ENCODE measurements around the gene RAB37. TPM values are rescaled to one million over a fixed set of nuclear protein-coding genes. Genes with fewer than 3 reads are reported as not detected.

The RAB37 gene
- total and polyA plus RNA-seq, 2 of the 8 experiments (the other 6 are each of a cell fraction or from before 2014, with no cell fraction given), result 5.5 to 6.1 TPM

- Histone ChIP-seq H3K18ac (ENCODE audit: extremely low read depth, low read length) (peak overlapping the region; percentile 71), H3K4ac (replicated peaks; ENCODE audit: insufficient read length, low read depth, low read length) (peak overlapping the region; percentile 61), H3K4me2 (ENCODE audit: insufficient read depth in 1 of 2, low read depth in 2 of 2, low read length in 2 of 2) (peak overlapping the region; percentile 73 to 84), H3K9ac (replicated peaks in 1 of 4; ENCODE audit: extremely low read depth in 1 of 4, low read depth in 3 of 4, low read length in 3 of 4) (no peak overlapping the region), H3K23me2 (ENCODE audit: low read depth, low read length) (peaks cover 12% of the 10 kb centered on the region; the same call in 1 of the 2 replicates), H3K79me1 (ENCODE audit: low read depth, low read length) (no peaks in the 10 kb centered on the region), H3K56ac (replicated peaks; ENCODE audit: insufficient read length, low read depth, low read length) (no peak overlapping the region), H3K79me2 (ENCODE audit: control insufficient read depth in 1 of 2, insufficient read depth in 2 of 2, low read length in 2 of 2) (no peaks in the 10 kb centered on the region), H2BK12ac (ENCODE audit: low read depth, low read length) (peak overlapping the region; percentile 90; the same call in 1 of the 2 replicates), H2AK5ac (ENCODE audit: low read depth, low read length) (0 out of 2 replicates have a peak overlapping the region, but pooled peaks have one; percentile 16), H2BK15ac (ENCODE audit: low read length) (no peak overlapping the region), H3K27me3 (replicated peaks in 1 of 4; ENCODE audit: control insufficient read depth in 3 of 4, extremely low read depth in 1 of 4, insufficient read depth in 3 of 4, low read length in 3 of 4) (peaks cover 0 to 8% (median 2%) of the 10 kb centered on the region in 4 experiments; a peak in 4 of 7 replicates), H4K8ac (ENCODE audit: extremely low read depth, insufficient read depth, low read length) (peak overlapping the region; percentile 22), H2AFZ (ENCODE audit: low read length) (peak overlapping the region; percentile 57; the same call in 1 of the 2 replicates), H2BK5ac (ENCODE audit: low read depth, low read length) (peak overlapping the region; percentile 48; the same call in 1 of the 2 replicates), H2BK120ac (replicated peaks; ENCODE audit: low read depth, low read length) (peak overlapping the region; percentile 26), H3K9me3 (ENCODE audit: insufficient read depth in 2 of 2, low read depth in 1 of 2, low read length in 1 of 2) (no peaks in the 10 kb centered on the region), H3K14ac (ENCODE audit: insufficient read length) (no peak overlapping the region), H2BK20ac (ENCODE audit: low read length) (no peak overlapping the region), H4K5ac (ENCODE audit: insufficient read length, low read depth, low read length) (no peak overlapping the region), H3K4me1 (replicated peaks in 1 of 4; ENCODE audit: control insufficient read depth in 3 of 4, insufficient read depth in 4 of 4, low read length in 3 of 4) (peaks cover 5 to 18% (median 11%) of the 10 kb centered on the region in 4 experiments), H4K20me1 (replicated peaks in 1 of 2; ENCODE audit: control insufficient read depth in 1 of 2, insufficient read depth in 2 of 2, low read length in 2 of 2) (peaks cover 0 to 2% of the 10 kb centered on the region in 2 experiments), H3K36me3 (ENCODE audit: control insufficient read depth in 2 of 4, insufficient read depth in 4 of 4, low read length in 3 of 4) (no peaks in the 10 kb centered on the region), H3K4me3 (ENCODE audit: extremely low read depth in 1 of 4, insufficient read depth in 2 of 4, low read depth in 3 of 4, low read length in 4 of 4) (peak overlapping the region; percentile 55 to 75 (median 64); a peak in 7 of 8 replicates), H3K23ac (ENCODE audit: insufficient read length) (no peak overlapping the region), H3K27ac (ENCODE audit: low read depth, low read length) (no peak overlapping the region), H4K91ac (replicated peaks; ENCODE audit: insufficient read length, low read length) (peak overlapping the region; percentile 68)
- 80% methylated on average over 13 of the region's 16 CpGs; no CpG with 5 or more reads in 1 of the 2 experiments for WGBS, 2 experiments (ENCODE audit: extremely low coverage in 1 of 2, insufficient coverage in 1 of 2, insufficient read length in 1 of 2, insufficient replicate concordance in 2 of 2, low coverage in 1 of 2, low lambda C conversion rate in 2 of 2, missing lambda C conversion rate in 1 of 2)
- no peak for DNase-seq (ENCODE audit: low read depth in 1 of 2, low spot score in 2 of 2)
- ChIA-PET POLR2A (ENCODE audit: partially characterized antibody) (interaction anchor here (0.6 to 4.6 kb wide), 7 partner anchors 11 to 83 kb away, joined by 3 to 60 read pairs (median 5); partner anchors contain the start of gene NHERF1), CTCF (ENCODE audit: partially characterized antibody) (interaction anchor here (0.6 to 5.7 kb wide), 42 partner anchors 7 to 172 kb away, joined by 3 to 81 read pairs (median 8); partner anchors contain the start of gene NAT9)
- FAIRE-seq, result no peak
- TF ChIP-seq SP2 (IDR thresholded peaks at IDR 0.05; ENCODE audit: low read length), result no peak
- no peak for TF ChIP-seq TBP (IDR thresholded peaks at IDR 0.05; ENCODE audit: low read depth, low read length)
- no peak for TF ChIP-seq EGR1 (IDR thresholded peaks at IDR 0.05; ENCODE audit: borderline replicate concordance, low read depth, low read length)
- no peak for TF ChIP-seq SUZ12 (IDR thresholded peaks at IDR 0.05; ENCODE audit: low read length)
- no peak for TF ChIP-seq GABPA (IDR thresholded peaks at IDR 0.05; ENCODE audit: borderline replicate concordance, insufficient read depth, low read length)
- no peak for TF ChIP-seq NANOG (IDR thresholded peaks at IDR 0.05; ENCODE audit: insufficient read depth, low read depth, low read length, poor library complexity, severe bottlenecking)
- no peak for TF ChIP-seq USF2 (IDR thresholded peaks at IDR 0.05; ENCODE audit: low read length)
- no peak for TF ChIP-seq CHD1 (IDR thresholded peaks at IDR 0.05; ENCODE audit: low read depth, low read length)
- no peak for TF ChIP-seq RBBP5 (IDR thresholded peaks at IDR 0.05; ENCODE audit: borderline replicate concordance, low read depth, low read length)
These were observed 1.3 kb downstream of the RAB37 start for GRCh38 chr17:74738051-74738996.

All from H1 (cell line).